ENCODE results near the gene GEMIN2. TPM values are rescaled to one million over a fixed set of nuclear protein-coding genes. Genes with fewer than 3 reads are reported as not detected.

GEMIN2 gene
- total and polyA plus RNA-seq, 11 donors, result 3.8 to 18.2 (median 7.4) TPM

DNA sequence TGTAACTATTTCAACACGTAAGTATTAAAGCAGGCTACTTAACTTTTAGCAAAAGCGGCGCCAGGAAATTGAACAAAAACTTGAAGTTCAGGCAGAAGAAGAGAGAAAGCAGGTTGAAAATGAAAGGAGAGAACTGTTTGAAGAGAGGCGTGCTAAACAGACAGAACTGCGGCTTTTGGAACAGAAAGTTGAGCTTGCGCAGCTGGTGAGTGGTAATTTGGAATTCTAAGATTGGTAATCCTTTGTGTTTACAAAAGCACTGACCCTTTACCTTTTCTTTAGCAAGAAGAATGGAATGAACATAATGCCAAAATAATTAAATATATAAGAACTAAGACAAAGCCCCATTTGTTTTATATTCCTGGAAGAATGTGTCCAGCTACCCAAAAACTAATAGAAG, 64.9 kb downstream of the GEMIN2 start:
- 97% methylated on average over 6 of the region's 6 CpGs for WGBS, 4 donors
- H3K4me1 ChIP-seq, result peaks cover 0 to 52% (median 19%) of the 10 kb centered on the region in 12 donors
- TF ChIP-seq, protein P1, sequence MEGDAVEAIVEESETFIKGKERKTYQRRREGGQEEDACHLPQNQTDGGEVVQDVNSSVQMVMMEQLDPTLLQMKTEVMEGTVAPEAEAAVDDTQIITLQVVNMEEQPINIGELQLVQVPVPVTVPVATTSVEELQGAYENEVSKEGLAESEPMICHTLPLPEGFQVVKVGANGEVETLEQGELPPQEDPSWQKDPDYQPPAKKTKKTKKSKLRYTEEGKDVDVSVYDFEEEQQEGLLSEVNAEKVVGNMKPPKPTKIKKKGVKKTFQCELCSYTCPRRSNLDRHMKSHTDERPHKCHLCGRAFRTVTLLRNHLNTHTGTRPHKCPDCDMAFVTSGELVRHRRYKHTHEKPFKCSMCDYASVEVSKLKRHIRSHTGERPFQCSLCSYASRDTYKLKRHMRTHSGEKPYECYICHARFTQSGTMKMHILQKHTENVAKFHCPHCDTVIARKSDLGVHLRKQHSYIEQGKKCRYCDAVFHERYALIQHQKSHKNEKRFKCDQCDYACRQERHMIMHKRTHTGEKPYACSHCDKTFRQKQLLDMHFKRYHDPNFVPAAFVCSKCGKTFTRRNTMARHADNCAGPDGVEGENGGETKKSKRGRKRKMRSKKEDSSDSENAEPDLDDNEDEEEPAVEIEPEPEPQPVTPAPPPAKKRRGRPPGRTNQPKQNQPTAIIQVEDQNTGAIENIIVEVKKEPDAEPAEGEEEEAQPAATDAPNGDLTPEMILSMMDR (IDR thresholded peaks at IDR 0.05), result no peak
- TF ChIP-seq POLR2A (IDR thresholded peaks at IDR 0.05), result no peak
- DNase-seq, result no peak
- ATAC-seq, result no peak
- H3K36me3 ChIP-seq, result peaks cover 2 to 80% (median 78%) of the 10 kb centered on the region in 9 donors
- intact Hi-C loops (cut with DNase I), result loop anchor here in 5 of 10 donors (5.0 to 10.0 kb wide), 5 partner anchors 74 to 256 kb away; partner anchors contain the start of genes FBXO33 (in 3 of the 5) and SEC23A (in 3 of the 5)
- H3K4me3 ChIP-seq, result no peak overlapping the region
- H3K27me3 ChIP-seq, result no peaks in the 10 kb centered on the region
- H3K27ac ChIP-seq, result no peak overlapping the region
- no peaks in the 10 kb centered on the region for H3K9me3 ChIP-seq

DNA sequence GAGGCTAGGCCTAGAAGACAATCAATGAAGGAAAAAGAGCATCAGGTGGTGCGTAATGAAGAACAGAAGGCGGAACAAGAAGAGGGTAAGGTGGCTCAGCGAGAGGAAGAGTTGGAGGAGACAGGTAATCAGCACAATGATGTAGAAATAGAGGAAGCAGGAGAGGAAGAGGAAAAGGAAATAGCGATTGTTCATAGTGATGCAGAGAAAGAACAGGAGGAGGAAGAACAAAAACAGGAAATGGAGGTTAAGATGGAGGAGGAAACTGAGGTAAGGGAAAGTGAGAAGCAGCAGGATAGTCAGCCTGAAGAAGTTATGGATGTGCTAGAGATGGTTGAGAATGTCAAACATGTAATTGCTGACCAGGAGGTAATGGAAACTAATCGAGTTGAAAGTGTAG, 66.4 kb downstream of the GEMIN2 start:
- H3K27me3 ChIP-seq, result no peaks in the 10 kb centered on the region
- H3K9me3 ChIP-seq, result no peaks in the 10 kb centered on the region
- H3K4me3 ChIP-seq, result no peak overlapping the region
- no peak for TF ChIP-seq POLR2A (IDR thresholded peaks at IDR 0.05)
- TF ChIP-seq, protein P1 (IDR thresholded peaks at IDR 0.05), result no peak
- WGBS, 4 donors, result 80 to 83% (median 82%) methylated on average over 5 of the region's 5 CpGs
- H3K4me1 ChIP-seq, result peaks cover 0 to 48% (median 18%) of the 10 kb centered on the region in 12 donors
- ATAC-seq, result no peak
- intact Hi-C loops (cut with DNase I), result loop anchor here in 1 of 10 donors (10.0 kb wide), 1 partner anchor 74 kb away; no protein-coding TSS in a partner anchor
- H3K36me3 ChIP-seq, result peaks cover 2 to 94% (median 89%) of the 10 kb centered on the region in 9 donors
- DNase-seq, result no peak
- no peak overlapping the region for H3K27ac ChIP-seq

DNA sequence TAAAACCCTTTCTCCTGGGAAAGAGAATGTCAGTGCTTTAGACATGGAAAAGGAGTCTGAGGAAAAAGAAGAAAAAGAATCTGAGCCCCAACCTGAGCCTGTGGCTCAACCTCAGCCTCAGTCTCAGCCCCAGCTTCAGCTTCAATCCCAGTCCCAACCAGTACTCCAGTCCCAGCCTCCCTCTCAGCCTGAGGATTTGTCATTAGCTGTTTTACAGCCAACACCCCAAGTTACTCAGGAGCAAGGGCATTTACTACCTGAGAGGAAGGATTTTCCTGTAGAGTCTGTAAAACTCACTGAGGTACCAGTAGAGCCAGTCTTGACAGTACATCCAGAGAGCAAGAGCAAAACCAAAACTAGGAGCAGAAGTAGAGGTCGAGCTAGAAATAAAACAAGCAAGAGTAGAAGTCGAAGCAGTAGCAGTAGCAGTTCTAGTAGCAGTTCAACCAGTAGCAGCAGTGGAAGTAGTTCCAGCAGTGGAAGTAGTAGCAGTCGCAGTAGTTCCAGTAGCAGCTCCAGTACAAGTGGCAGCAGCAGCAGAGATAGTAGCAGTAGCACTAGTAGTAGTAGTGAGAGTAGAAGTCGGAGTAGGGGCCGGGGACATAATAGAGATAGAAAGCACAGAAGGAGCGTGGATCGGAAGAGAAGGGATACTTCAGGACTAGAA, 67.0 kb downstream of the GEMIN2 start:
- DNase-seq, result no peak
- Histone ChIP-seq H3K4me3 (no peak overlapping the region), H3K27ac (peak overlapping the region in 1 of 12 donors; percentile 9), H3K4me1 (peaks cover 0 to 44% (median 13%) of the 10 kb centered on the region in 12 donors), H3K27me3 (no peaks in the 10 kb centered on the region), H3K9me3 (no peaks in the 10 kb centered on the region), H3K36me3 (peaks cover 2 to 97% (median 93%) of the 10 kb centered on the region in 9 donors)
- intact Hi-C loops (cut with DNase I), result loop anchor here in 1 of 10 donors (10.0 kb wide), 1 partner anchor 74 kb away; no protein-coding TSS in a partner anchor
- TF ChIP-seq POLR2A (IDR thresholded peaks at IDR 0.05), result no peak
- TF ChIP-seq, protein P1 (IDR thresholded peaks at IDR 0.05), result no peak
- WGBS, 4 donors, result 93 to 96% (median 94%) methylated on average over 7 of the region's 7 CpGs
- ATAC-seq, result no peak

GRCh38 chr14:39181693-39182047, 67.5 kb downstream of the GEMIN2 start:
- H3K27me3 ChIP-seq, result no peaks in the 10 kb centered on the region
- intact Hi-C loops (cut with DNase I), result loop anchor here in 1 of 10 donors (10.0 kb wide), 1 partner anchor 73 kb away; no protein-coding TSS in a partner anchor
- H3K9me3 ChIP-seq, result no peaks in the 10 kb centered on the region
- WGBS, 4 donors, result 80 to 91% (median 82%) methylated on average over 5 of the region's 5 CpGs
- no peak for ATAC-seq
- H3K4me3 ChIP-seq, result no peak overlapping the region
- peaks cover 2 to 93% (median 87%) of the 10 kb centered on the region in 9 donors for H3K36me3 ChIP-seq
- no peak for TF ChIP-seq POLR2A (IDR thresholded peaks at IDR 0.05)
- TF ChIP-seq, protein P1 (IDR thresholded peaks at IDR 0.05), result no peak
- H3K27ac ChIP-seq, result peak overlapping the region in 1 of 12 donors; percentile 9
- peaks cover 0 to 39% (median 8%) of the 10 kb centered on the region in 12 donors for H3K4me1 ChIP-seq
- DNase-seq, result no peak

Data from heart left ventricle (tissue), 16 donors.